ENCODE results near the gene MXD3. TPM values are rescaled to one million over a fixed set of nuclear protein-coding genes. Genes with fewer than 3 reads are reported as not detected.
A peak's percentile ranks its signal among the peaks of the same experiment; 100 is the strongest.

The MXD3 gene
- total RNA-seq, 1 experiment from 2014 or later: 36.3 TPM

DNA sequence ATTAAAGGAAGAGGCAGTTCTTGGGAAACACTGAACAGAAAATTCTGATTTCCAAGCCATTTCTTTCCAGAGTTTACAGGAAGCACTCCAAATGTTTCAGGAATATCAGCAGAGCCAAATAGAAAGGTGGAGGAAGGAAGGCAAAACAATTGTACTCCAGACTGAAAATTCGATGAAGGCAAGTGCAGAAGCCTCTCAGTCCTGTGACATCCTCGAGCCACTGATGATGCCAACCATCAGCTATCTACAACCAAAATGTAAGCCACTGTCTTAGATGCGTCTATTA lies 37.6 kb upstream of the MXD3 start:
- no peaks in the 10 kb centered on the region for H3K27me3 Mint-ChIP-seq (ENCODE audit: unreplicated experiment)
- intact Hi-C loops (cut with micrococcal nuclease; ENCODE audit: unreplicated experiment): no loop called here

DNA sequence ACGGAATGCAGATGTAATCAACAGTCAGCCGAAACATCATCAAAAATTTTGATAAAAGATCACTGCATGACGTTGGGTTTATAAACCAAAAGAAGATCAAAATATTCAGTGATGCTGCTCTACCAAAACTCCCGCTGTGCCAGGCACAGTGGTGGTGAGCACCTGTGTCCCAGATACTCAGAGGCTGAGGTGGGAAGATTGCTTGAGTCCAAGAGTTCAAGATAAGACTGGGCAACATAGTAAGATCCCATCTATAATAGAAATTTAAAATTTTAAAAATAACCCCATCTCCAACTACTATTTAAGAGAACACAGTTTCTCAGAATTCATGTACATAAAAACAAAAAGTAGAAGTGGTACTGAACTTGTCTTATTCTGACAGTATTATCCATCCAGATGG lies 36.0 kb upstream of the MXD3 start:
- Mint-ChIP-seq H3K36me3 (ENCODE audit: insufficient read depth, unreplicated experiment) (peaks cover 78% of the 10 kb centered on the region), H3K4me3 (ENCODE audit: low read depth, unreplicated experiment) (peak overlapping the region; percentile 13), H3K4me1 (ENCODE audit: low read depth, unreplicated experiment) (peaks cover 38% of the 10 kb centered on the region), H3K9me3 (ENCODE audit: low read depth, unreplicated experiment) (no peaks in the 10 kb centered on the region), H3K27me3 (ENCODE audit: unreplicated experiment) (no peaks in the 10 kb centered on the region), H3K27ac (ENCODE audit: unreplicated experiment) (no peak overlapping the region)
- intact Hi-C loops (cut with micrococcal nuclease; ENCODE audit: unreplicated experiment): no loop called here
- DNase-seq: no peak
- CTCF ChIA-PET: no interaction called here
- TF ChIP-seq, protein P1, sequence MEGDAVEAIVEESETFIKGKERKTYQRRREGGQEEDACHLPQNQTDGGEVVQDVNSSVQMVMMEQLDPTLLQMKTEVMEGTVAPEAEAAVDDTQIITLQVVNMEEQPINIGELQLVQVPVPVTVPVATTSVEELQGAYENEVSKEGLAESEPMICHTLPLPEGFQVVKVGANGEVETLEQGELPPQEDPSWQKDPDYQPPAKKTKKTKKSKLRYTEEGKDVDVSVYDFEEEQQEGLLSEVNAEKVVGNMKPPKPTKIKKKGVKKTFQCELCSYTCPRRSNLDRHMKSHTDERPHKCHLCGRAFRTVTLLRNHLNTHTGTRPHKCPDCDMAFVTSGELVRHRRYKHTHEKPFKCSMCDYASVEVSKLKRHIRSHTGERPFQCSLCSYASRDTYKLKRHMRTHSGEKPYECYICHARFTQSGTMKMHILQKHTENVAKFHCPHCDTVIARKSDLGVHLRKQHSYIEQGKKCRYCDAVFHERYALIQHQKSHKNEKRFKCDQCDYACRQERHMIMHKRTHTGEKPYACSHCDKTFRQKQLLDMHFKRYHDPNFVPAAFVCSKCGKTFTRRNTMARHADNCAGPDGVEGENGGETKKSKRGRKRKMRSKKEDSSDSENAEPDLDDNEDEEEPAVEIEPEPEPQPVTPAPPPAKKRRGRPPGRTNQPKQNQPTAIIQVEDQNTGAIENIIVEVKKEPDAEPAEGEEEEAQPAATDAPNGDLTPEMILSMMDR (IDR thresholded peaks at IDR 0.05; ENCODE audit: unreplicated experiment): no peak
- no TSS peak for BruUV-seq (replicated peaks)

More for the DNA sequence above, 37.6 kb upstream of the MXD3 start:
- Mint-ChIP-seq H3K4me1 (ENCODE audit: low read depth, unreplicated experiment) (peaks cover 49% of the 10 kb centered on the region), H3K27ac (ENCODE audit: unreplicated experiment) (peak overlapping the region; percentile 77), H3K36me3 (ENCODE audit: insufficient read depth, unreplicated experiment) (peaks cover 71% of the 10 kb centered on the region), H3K4me3 (ENCODE audit: low read depth, unreplicated experiment) (peak overlapping the region; percentile 86), H3K9me3 (ENCODE audit: low read depth, unreplicated experiment) (peaks cover under 1% of the 10 kb centered on the region)
- BruUV-seq (replicated peaks): no TSS peak
- CTCF ChIA-PET: interaction anchor here (0.7 to 3.3 kb wide), 2 partner anchors 40 to 53 kb away, joined by 3 to 11 read pairs; no protein-coding TSS in a partner anchor
- TF ChIP-seq, protein P1 (IDR thresholded peaks at IDR 0.05; ENCODE audit: unreplicated experiment): no peak
- DNase-seq: no peak

DNA sequence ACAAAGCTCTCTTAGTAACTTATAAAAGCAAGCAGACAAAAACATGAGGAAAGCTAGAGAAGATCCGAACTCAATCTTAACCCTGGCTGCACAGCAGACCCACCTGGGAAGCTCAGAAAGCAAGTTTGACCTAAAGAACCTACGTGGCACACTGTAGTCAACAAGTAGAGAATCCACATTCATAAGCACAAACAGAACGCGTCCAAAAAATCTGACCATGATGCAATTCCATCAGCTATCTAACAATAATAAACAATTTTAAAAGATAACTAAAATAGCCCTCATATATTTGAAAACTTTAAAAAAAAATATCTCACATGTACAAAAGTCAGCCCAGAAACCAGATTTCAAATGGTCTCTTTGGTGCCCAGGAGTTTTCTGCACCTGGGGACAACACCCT lies 35.1 kb upstream of the MXD3 start:
- Mint-ChIP-seq H3K36me3 (ENCODE audit: insufficient read depth, unreplicated experiment) (peaks cover 81% of the 10 kb centered on the region), H3K4me3 (ENCODE audit: low read depth, unreplicated experiment) (peak overlapping the region; percentile 13), H3K4me1 (ENCODE audit: low read depth, unreplicated experiment) (peaks cover 38% of the 10 kb centered on the region), H3K27me3 (ENCODE audit: unreplicated experiment) (no peaks in the 10 kb centered on the region), H3K27ac (ENCODE audit: unreplicated experiment) (no peak overlapping the region), H3K9me3 (ENCODE audit: low read depth, unreplicated experiment) (no peaks in the 10 kb centered on the region)
- intact Hi-C loops (cut with micrococcal nuclease; ENCODE audit: unreplicated experiment): no loop called here
- TF ChIP-seq, protein P1 (IDR thresholded peaks at IDR 0.05; ENCODE audit: unreplicated experiment): no peak
- no TSS peak for BruUV-seq (replicated peaks)
- no peak for DNase-seq
- CTCF ChIA-PET: interaction anchor here (0.6 kb wide), 1 partner anchor 139 kb away, joined by 7 read pairs; no protein-coding TSS in a partner anchor

DNA sequence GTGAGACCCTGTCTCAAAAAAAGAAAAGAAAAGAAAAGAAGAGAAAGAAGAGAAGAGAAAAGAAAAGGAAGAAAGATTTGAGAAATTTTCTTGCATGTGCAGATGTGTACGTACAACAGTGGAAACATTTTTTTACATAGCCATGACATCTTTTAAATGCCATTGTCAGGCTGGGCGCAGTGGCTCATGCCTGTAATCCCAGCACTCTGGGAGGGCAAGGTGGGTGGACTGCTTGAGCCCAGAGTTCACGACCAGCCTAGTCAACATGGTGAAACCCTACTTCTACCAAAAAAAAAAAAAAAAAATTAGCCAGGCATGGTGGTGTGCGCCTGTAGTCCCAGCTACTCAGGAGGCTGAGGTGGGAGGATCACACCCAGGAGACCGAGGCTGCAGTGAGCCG lies 33.2 kb upstream of the MXD3 start:
- H3K27me3 Mint-ChIP-seq (ENCODE audit: unreplicated experiment): no peaks in the 10 kb centered on the region
- TF ChIP-seq, protein P1 (IDR thresholded peaks at IDR 0.05; ENCODE audit: unreplicated experiment): no peak
- no peak overlapping the region for H3K4me3 Mint-ChIP-seq (ENCODE audit: low read depth, unreplicated experiment)
- intact Hi-C loops (cut with micrococcal nuclease; ENCODE audit: unreplicated experiment): no loop called here
- CTCF ChIA-PET: interaction anchor here (0.7 kb wide), 1 partner anchor 17 kb away, joined by 5 read pairs; no protein-coding TSS in a partner anchor
- no peak overlapping the region for H3K27ac Mint-ChIP-seq (ENCODE audit: unreplicated experiment)
- DNase-seq: no peak
- peaks cover 36% of the 10 kb centered on the region for H3K4me1 Mint-ChIP-seq (ENCODE audit: low read depth, unreplicated experiment)
- BruUV-seq (replicated peaks): no TSS peak
- no peaks in the 10 kb centered on the region for H3K9me3 Mint-ChIP-seq (ENCODE audit: low read depth, unreplicated experiment)
- peaks cover 75% of the 10 kb centered on the region for H3K36me3 Mint-ChIP-seq (ENCODE audit: insufficient read depth, unreplicated experiment)

Measured in Calu3 (cell line).